GM03348 (cell line): Measurements from ENCODE around the gene OR51G2.

Experiments
- DNase-seq: peaks from one replicate; pipeline ENCODE4 v3.0.0; 2012; ENCODE audit warnings: low spot score

Gene OR51G2

DNA sequence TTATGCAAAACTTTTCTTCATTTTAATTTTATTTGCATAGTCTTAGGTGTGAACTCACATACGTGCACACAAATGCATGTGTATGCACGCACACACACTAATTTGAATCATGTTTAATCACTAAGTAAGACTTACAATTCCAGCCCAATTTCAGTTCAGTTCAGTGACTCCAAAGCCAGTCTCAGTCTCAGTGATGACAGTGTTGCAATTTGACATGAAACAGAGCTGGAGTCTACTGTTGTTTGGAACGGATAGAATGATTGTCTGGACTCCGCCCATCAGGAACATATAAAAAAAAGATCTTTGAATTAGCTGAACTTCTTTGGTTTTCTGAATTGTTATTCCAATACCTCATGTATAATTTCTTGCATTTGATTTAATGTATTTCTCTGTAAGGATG is 55.3 kb downstream of the OR51G2 start:
- DNase-seq: no peak
